Astrocyte (in vitro differentiated cells and primary cell): ENCODE measurements around the gene BTBD16. TPM values are rescaled to one million over a fixed set of nuclear protein-coding genes. Genes with fewer than 3 reads are reported as not detected.

ENCODE experiments used
- DNase-seq: peaks from one replicate; pipeline ENCODE4 v3.0.0-alpha.2; 2010; ENCODE audit warnings: low read depth
- FAIRE-seq: peaks from 2 replicates; lab custom pipeline; 2011; peaks lifted over from hg19 to GRCh38; lab: Jason Lieb, UNC
- H2AFZ ChIP-seq: 2 replicates; pipeline ENCODE4 v1.6.0; 2012; ENCODE audit warnings: low read depth, low read length, inconsistent platforms
- H3K27ac ChIP-seq: 2 replicates; pipeline ENCODE4 v1.5.1; 2011; ENCODE audit warnings: low read depth, low read length, inconsistent platforms
- H3K27me3 ChIP-seq: 2 replicates; pipeline ENCODE4 v1.6.0; 2011; ENCODE audit warnings: low read length, inconsistent platforms; ENCODE audit not compliant: insufficient read depth
- H3K36me3 ChIP-seq: 2 replicates; pipeline ENCODE4 v1.5.1; 2011; ENCODE audit warnings: low read length, inconsistent platforms; ENCODE audit not compliant: insufficient read depth
- H3K4me1 ChIP-seq: 2 replicates; pipeline ENCODE4 v1.5.1; 2011; ENCODE audit warnings: low read length, inconsistent platforms; ENCODE audit not compliant: insufficient read depth
- H3K4me2 ChIP-seq: 2 replicates; pipeline ENCODE4 v1.6.0; 2012; ENCODE audit warnings: low read length, inconsistent platforms
- H3K4me3 ChIP-seq: 2 replicates; pipeline ENCODE4 v1.5.1; 2011; ENCODE audit warnings: low read depth, mild to moderate bottlenecking, low read length, inconsistent platforms; ENCODE audit not compliant: insufficient read depth
- H3K79me2 ChIP-seq: 2 replicates; pipeline ENCODE4 v1.6.0; 2012; ENCODE audit warnings: mild to moderate bottlenecking, low read length, inconsistent platforms; ENCODE audit not compliant: insufficient read depth
- H3K9ac ChIP-seq: 2 replicates; pipeline ENCODE4 v1.6.0; 2012; ENCODE audit warnings: mild to moderate bottlenecking, low read length, inconsistent platforms
- H3K9me3 ChIP-seq: 2 replicates; pipeline ENCODE4 v1.5.1; 2012; ENCODE audit warnings: low read depth, mild to moderate bottlenecking, low read length, inconsistent platforms; ENCODE audit not compliant: insufficient read depth
- H4K20me1 ChIP-seq: 2 replicates; pipeline ENCODE4 v1.6.0; 2012; ENCODE audit warnings: low read length, inconsistent platforms; ENCODE audit not compliant: insufficient read depth
- H3K27ac Mint-ChIP-seq: one replicate; pipeline ENCODE4 v1.8.0; 2021; ENCODE audit warnings: mild to moderate bottlenecking, mixed read lengths; ENCODE audit not compliant: unreplicated experiment
- H3K27me3 Mint-ChIP-seq: one replicate; pipeline ENCODE4 v1.8.0; 2021; ENCODE audit warnings: low read depth, mixed read lengths; ENCODE audit not compliant: unreplicated experiment
- H3K36me3 Mint-ChIP-seq: one replicate; pipeline ENCODE4 v1.8.0; 2021; ENCODE audit warnings: low read depth, mixed read lengths; ENCODE audit not compliant: unreplicated experiment
- H3K4me1 Mint-ChIP-seq: one replicate; pipeline ENCODE4 v1.8.0; 2021; ENCODE audit warnings: low read depth, mixed read lengths; ENCODE audit not compliant: unreplicated experiment
- H3K4me3 Mint-ChIP-seq: one replicate; pipeline ENCODE4 v1.8.0; 2021; ENCODE audit warnings: mild to moderate bottlenecking, moderate library complexity, mixed read lengths; ENCODE audit not compliant: unreplicated experiment
- H3K9me3 Mint-ChIP-seq: one replicate; pipeline ENCODE4 v1.8.0; 2021; ENCODE audit warnings: mild to moderate bottlenecking, mixed read lengths; ENCODE audit not compliant: unreplicated experiment
- EZH2 ChIP-seq: IDR thresholded peaks from 2 replicates; pipeline ENCODE4 v1.6.1; 2012; ENCODE audit warnings: mild to moderate bottlenecking, low read length, inconsistent platforms; ENCODE audit not compliant: insufficient read depth
- total RNA-seq: library from RNA; stranded (reverse); gene quantifications from 2 replicates; pipeline ENCODE4 v1.2.1, GENCODE V29; 2021
- TF ChIP-seq, protein P1 (sequence below): IDR thresholded peaks from 2 replicates; pipeline ENCODE4 v1.5.1; 2011; ENCODE audit warnings: low read depth, mild to moderate bottlenecking, inconsistent platforms, low read length, moderate library complexity; ENCODE audit not compliant: insufficient read depth

BTBD16 gene
- total RNA-seq, 1 donor from 2014 or later = not detected

DNA sequence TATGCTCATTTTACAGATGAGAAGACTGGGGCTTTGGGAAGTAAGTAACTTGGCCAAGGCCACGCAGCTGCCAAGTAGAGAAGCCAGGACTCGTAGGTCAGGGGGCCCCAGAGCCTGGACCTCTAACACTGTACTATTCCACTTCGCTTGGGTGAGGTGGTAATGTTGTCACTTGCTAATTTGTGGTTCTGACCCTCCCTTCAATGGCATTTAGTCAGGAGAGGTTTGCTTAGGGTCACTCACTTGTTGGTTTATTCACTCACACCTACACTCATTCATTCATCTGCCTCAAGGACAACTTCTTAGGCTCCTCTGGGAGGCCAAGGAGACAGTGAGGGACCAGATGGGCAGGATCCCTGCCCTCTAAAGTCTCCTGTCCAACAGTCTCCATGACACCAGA, 21.3 kb downstream of the BTBD16 start:
- H3K4me1 Mint-ChIP-seq = peaks cover 19% of the 10 kb centered on the region
- Histone ChIP-seq H3K36me3 (no peaks in the 10 kb centered on the region), H4K20me1 (no peaks in the 10 kb centered on the region), H3K9ac (no peak overlapping the region), H3K9me3 (no peaks in the 10 kb centered on the region), H3K4me2 (no peak overlapping the region), H3K4me3 (no peak overlapping the region), H3K27ac (no peak overlapping the region), H3K4me1 (peaks cover 4% of the 10 kb centered on the region), H3K79me2 (no peaks in the 10 kb centered on the region), H3K27me3 (no peaks in the 10 kb centered on the region), H2AFZ (no peak overlapping the region)
- H3K4me3 Mint-ChIP-seq = no peak overlapping the region
- no peak overlapping the region for H3K27ac Mint-ChIP-seq
- no peak for DNase-seq
- no peaks in the 10 kb centered on the region for H3K36me3 Mint-ChIP-seq
- no peak for TF ChIP-seq EZH2
- TF ChIP-seq, protein P1, sequence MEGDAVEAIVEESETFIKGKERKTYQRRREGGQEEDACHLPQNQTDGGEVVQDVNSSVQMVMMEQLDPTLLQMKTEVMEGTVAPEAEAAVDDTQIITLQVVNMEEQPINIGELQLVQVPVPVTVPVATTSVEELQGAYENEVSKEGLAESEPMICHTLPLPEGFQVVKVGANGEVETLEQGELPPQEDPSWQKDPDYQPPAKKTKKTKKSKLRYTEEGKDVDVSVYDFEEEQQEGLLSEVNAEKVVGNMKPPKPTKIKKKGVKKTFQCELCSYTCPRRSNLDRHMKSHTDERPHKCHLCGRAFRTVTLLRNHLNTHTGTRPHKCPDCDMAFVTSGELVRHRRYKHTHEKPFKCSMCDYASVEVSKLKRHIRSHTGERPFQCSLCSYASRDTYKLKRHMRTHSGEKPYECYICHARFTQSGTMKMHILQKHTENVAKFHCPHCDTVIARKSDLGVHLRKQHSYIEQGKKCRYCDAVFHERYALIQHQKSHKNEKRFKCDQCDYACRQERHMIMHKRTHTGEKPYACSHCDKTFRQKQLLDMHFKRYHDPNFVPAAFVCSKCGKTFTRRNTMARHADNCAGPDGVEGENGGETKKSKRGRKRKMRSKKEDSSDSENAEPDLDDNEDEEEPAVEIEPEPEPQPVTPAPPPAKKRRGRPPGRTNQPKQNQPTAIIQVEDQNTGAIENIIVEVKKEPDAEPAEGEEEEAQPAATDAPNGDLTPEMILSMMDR = no peak
- peaks cover 20% of the 10 kb centered on the region for H3K27me3 Mint-ChIP-seq
- peaks cover 3% of the 10 kb centered on the region for H3K9me3 Mint-ChIP-seq
- FAIRE-seq = no peak

DNA sequence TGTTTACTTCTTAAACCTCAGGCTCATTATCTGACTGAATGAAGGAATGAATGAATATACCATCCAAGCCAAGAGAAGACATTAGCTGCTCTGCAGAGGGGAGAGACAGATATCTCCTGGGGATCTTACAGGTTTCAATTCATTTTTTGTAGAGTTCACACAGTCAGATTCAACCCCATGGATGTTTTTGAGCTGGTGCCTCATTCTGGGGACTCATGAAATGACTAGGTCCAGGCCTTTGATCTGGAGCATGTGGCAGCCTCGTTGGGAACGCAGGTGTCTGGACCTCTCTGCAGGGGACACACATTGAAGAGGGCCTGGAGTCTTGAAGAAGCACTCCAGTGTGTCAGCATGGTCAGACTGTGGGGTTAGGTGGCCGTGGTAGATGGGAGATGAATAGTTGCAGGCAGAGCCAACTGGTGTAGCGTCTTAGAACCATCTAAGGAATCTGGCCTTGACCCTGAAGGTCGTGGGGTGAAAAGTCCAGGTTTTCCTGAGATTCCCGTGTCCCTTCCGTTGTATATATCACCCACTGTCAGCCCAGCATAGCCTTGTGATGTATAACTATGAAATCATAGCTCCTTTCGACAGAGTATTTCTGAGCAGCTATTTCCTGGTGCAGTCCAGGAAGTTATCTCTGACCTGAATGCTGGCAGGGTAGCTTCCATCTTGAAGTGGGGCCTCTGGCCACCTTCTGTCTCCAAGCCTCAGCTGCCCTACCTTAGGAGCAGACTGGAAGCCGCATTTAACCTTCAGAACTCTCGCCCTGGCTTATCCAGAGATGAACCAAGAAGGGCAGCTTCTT, 22.3 kb downstream of the BTBD16 start:
- H3K36me3 Mint-ChIP-seq = no peaks in the 10 kb centered on the region
- Histone ChIP-seq H2AFZ (no peak overlapping the region), H3K4me1 (no peaks in the 10 kb centered on the region), H3K9ac (no peak overlapping the region), H3K27me3 (no peaks in the 10 kb centered on the region), H3K9me3 (no peaks in the 10 kb centered on the region), H3K36me3 (no peaks in the 10 kb centered on the region), H3K79me2 (no peaks in the 10 kb centered on the region), H4K20me1 (no peaks in the 10 kb centered on the region), H3K4me2 (no peak overlapping the region), H3K27ac (no peak overlapping the region), H3K4me3 (no peak overlapping the region)
- peaks cover 3% of the 10 kb centered on the region for H3K9me3 Mint-ChIP-seq
- DNase-seq = no peak
- H3K4me1 Mint-ChIP-seq = peaks cover 11% of the 10 kb centered on the region
- H3K4me3 Mint-ChIP-seq = no peak overlapping the region
- TF ChIP-seq, protein P1 = no peak
- no peak for TF ChIP-seq EZH2
- FAIRE-seq = no peak
- H3K27me3 Mint-ChIP-seq = peaks cover 23% of the 10 kb centered on the region
- no peak overlapping the region for H3K27ac Mint-ChIP-seq

DNA sequence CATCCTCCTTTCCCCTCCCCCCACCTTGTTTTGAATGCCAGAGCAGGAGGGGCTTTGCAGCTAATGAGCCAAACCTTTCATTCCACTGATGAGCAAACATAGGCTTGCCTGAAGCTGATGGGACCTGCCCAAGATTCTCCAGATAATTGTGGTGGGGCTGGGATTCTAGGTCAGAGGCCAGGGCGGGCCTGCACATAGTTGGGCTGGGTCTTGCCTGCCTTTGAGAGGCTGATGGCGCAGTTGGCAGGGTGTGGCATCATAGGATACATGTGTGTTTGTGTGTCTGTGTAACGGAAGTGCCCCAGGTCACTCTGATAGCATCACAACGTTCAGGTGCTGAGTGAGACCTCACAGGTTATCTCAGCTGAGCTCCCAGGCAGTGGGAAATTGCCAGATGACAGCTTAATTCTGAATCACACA, 22.9 kb downstream of the BTBD16 start:
- peaks cover 23% of the 10 kb centered on the region for H3K27me3 Mint-ChIP-seq
- TF ChIP-seq EZH2 = no peak
- TF ChIP-seq, protein P1 = no peak
- H3K4me1 ChIP-seq = no peaks in the 10 kb centered on the region
- H3K9me3 Mint-ChIP-seq = peaks cover 3% of the 10 kb centered on the region
- no peaks in the 10 kb centered on the region for H3K36me3 Mint-ChIP-seq
- DNase-seq (no peak), FAIRE-seq (no peak)
- no peak overlapping the region for H3K4me3 ChIP-seq
- H3K27ac Mint-ChIP-seq = peak overlapping the region; percentile 12
- H3K79me2 ChIP-seq = no peaks in the 10 kb centered on the region
- no peak overlapping the region for H3K9ac ChIP-seq
- H3K4me2 ChIP-seq = no peak overlapping the region
- no peaks in the 10 kb centered on the region for H3K27me3 ChIP-seq
- no peak overlapping the region for H2AFZ ChIP-seq
- no peaks in the 10 kb centered on the region for H4K20me1 ChIP-seq
- no peak overlapping the region for H3K4me3 Mint-ChIP-seq
- no peaks in the 10 kb centered on the region for H3K9me3 ChIP-seq
- no peak overlapping the region for H3K27ac ChIP-seq
- H3K36me3 ChIP-seq = no peaks in the 10 kb centered on the region
- H3K4me1 Mint-ChIP-seq = peaks cover 10% of the 10 kb centered on the region
